NB4 (cell line): ENCODE results near the gene GAGE10.
"Not testable (repeated sequence)": the region's sequence is repeated elsewhere in the genome, so short reads cannot be mapped to it uniquely, and the experiment has no call there.

Source experiments
- POLR2A ChIP-seq: IDR thresholded peaks from 2 replicates; pipeline ENCODE4 v1.6.1; 2011; ENCODE audit warnings: mild to moderate bottlenecking; ENCODE audit not compliant: insufficient read length; ENCODE audit errors: extremely low read depth
- TF ChIP-seq, protein P1 (sequence below): IDR thresholded peaks from 2 replicates; pipeline ENCODE4 v1.6.1; 2011; ENCODE audit warnings: low read depth, low read length
- TF ChIP-seq, protein P2 (sequence below): IDR thresholded peaks from one replicate; pipeline ENCODE4 v1.5.1; 2012; ENCODE audit warnings: low read depth, low read length

DNA sequence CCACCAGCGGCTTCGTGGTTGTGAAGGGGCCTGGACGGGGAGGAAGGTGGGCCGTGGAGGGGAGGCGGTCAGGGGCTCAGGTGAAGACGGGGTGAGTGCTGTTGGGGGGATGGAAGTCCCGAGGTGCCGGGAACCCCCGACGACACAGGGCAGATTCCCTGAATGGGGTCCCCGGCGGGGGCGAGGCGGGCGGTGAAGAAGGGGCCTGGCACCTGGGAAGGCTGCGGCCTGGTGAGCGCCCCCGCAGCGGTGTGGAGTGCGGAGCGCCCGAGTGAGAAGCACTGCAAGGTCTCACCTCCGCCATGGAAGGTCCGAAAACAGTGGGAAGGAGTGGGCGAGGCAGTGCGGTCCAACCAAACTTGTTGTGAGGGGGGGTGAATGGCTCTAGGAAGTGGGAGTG is 28.4 kb downstream of the GAGE10 start:
- TF ChIP-seq, protein P1, sequence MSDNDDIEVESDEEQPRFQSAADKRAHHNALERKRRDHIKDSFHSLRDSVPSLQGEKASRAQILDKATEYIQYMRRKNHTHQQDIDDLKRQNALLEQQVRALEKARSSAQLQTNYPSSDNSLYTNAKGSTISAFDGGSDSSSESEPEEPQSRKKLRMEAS, result not testable (repeated sequence)
- TF ChIP-seq POLR2A, result not testable (repeated sequence)
- TF ChIP-seq, protein P2, sequence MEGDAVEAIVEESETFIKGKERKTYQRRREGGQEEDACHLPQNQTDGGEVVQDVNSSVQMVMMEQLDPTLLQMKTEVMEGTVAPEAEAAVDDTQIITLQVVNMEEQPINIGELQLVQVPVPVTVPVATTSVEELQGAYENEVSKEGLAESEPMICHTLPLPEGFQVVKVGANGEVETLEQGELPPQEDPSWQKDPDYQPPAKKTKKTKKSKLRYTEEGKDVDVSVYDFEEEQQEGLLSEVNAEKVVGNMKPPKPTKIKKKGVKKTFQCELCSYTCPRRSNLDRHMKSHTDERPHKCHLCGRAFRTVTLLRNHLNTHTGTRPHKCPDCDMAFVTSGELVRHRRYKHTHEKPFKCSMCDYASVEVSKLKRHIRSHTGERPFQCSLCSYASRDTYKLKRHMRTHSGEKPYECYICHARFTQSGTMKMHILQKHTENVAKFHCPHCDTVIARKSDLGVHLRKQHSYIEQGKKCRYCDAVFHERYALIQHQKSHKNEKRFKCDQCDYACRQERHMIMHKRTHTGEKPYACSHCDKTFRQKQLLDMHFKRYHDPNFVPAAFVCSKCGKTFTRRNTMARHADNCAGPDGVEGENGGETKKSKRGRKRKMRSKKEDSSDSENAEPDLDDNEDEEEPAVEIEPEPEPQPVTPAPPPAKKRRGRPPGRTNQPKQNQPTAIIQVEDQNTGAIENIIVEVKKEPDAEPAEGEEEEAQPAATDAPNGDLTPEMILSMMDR, result not testable (repeated sequence)
